SKM-1 (cell line): ENCODE data around the gene PXMP4.

ENCODE experiments used
- DNase-seq: peaks from one replicate; lab custom pipeline; 2025; ENCODE audit not compliant: unreplicated experiment; lab: John Stamatoyannopoulos, UW

The PXMP4 gene

GRCh38 chr20:33656783-33657703, 63.1 kb downstream of the PXMP4 start:
- DNase-seq, result no peak

GRCh38 chr20:33656010-33656782, 63.9 kb downstream of the PXMP4 start:
- no peak for DNase-seq

- no peak for DNase-seq
Measured at GRCh38 chr20:33655164-33655563, 64.9 kb downstream of the PXMP4 start.

GRCh38 chr20:33654680-33655161, 65.4 kb downstream of the PXMP4 start:
- DNase-seq, result no peak

GRCh38 chr20:33653900-33654596, 66.1 kb downstream of the PXMP4 start:
- no peak for DNase-seq

- peak; percentile 7 for DNase-seq
Measured at GRCh38 chr20:33653218-33653899, 66.8 kb downstream of the PXMP4 start.
